ENCODE measurements around the gene CD58.

Gene CD58

GRCh38 chr1:116493484-116494352 is 77.1 kb downstream of the CD58 start:
- no peak for DNase-seq (ENCODE audit: low spot score)

- DNase-seq (ENCODE audit: low spot score), result no peak
Observed at GRCh38 chr1:116493036-116493435, 77.8 kb downstream of the CD58 start.

GRCh38 chr1:116492358-116492811 is 78.4 kb downstream of the CD58 start:
- no peak for DNase-seq (ENCODE audit: low spot score)

- DNase-seq (ENCODE audit: low spot score), result no peak
Observed at GRCh38 chr1:116491700-116492357, 79.0 kb downstream of the CD58 start.

- DNase-seq (ENCODE audit: low spot score), result no peak
Observed at GRCh38 chr1:116490588-116490987, 80.2 kb downstream of the CD58 start.

GRCh38 chr1:116489231-116489697 is 81.6 kb downstream of the CD58 start:
- peak; percentile 78 for DNase-seq (ENCODE audit: low spot score)

GRCh38 chr1:116488071-116488470 is 82.8 kb downstream of the CD58 start:
- no peak for DNase-seq (ENCODE audit: low spot score)

GRCh38 chr1:116487583-116487982 is 83.2 kb downstream of the CD58 start:
- no peak for DNase-seq (ENCODE audit: low spot score)

GRCh38 chr1:116487031-116487430 is 83.8 kb downstream of the CD58 start:
- DNase-seq (ENCODE audit: low spot score), result no peak

GRCh38 chr1:116486424-116486823 is 84.4 kb downstream of the CD58 start:
- DNase-seq (ENCODE audit: low spot score), result no peak

GRCh38 chr1:116485976-116486375 is 84.8 kb downstream of the CD58 start:
- no peak for DNase-seq (ENCODE audit: low spot score)

GRCh38 chr1:116485071-116485735 is 85.6 kb downstream of the CD58 start:
- peak; percentile 88 for DNase-seq (ENCODE audit: low spot score)

GRCh38 chr1:116483481-116484309 is 87.1 kb downstream of the CD58 start:
- no peak for DNase-seq (ENCODE audit: low spot score)

GRCh38 chr1:116482490-116482889 is 88.3 kb downstream of the CD58 start:
- DNase-seq (ENCODE audit: low spot score), result no peak

- no peak for DNase-seq (ENCODE audit: low spot score)
Observed at GRCh38 chr1:116481934-116482333, 88.9 kb downstream of the CD58 start.

- DNase-seq (ENCODE audit: low spot score), result no peak
Observed at GRCh38 chr1:116478621-116479020, 92.2 kb downstream of the CD58 start.

GRCh38 chr1:116477429-116477828 is 93.4 kb downstream of the CD58 start:
- no peak for DNase-seq (ENCODE audit: low spot score)

- DNase-seq (ENCODE audit: low spot score), result no peak
Observed at GRCh38 chr1:116476321-116476720, 94.5 kb downstream of the CD58 start.

GRCh38 chr1:116475850-116476218 is 95.0 kb downstream of the CD58 start:
- no peak for DNase-seq (ENCODE audit: low spot score)

- no peak for DNase-seq (ENCODE audit: low spot score)
Observed at GRCh38 chr1:116474921-116475849, 95.6 kb downstream of the CD58 start.
